Putamen (tissue), 1 donor: ENCODE results near the gene CSH1.
A peak's percentile ranks its signal among the peaks of the same experiment; 100 is the strongest.
"Not testable (repeated sequence)": the region's sequence is repeated elsewhere in the genome, so short reads cannot be mapped to it uniquely, and the experiment has no call there.

Source experiments
- DNase-seq: peaks from one replicate; pipeline ENCODE4 v3.0.0-alpha.2; 2016; ENCODE audit warnings: low spot score

Gene CSH1

GRCh38 chr17:63928966-63929695 lies 32.8 kb upstream of the CSH1 start:
- DNase-seq = no peak

GRCh38 chr17:63928172-63928666 lies 31.8 kb upstream of the CSH1 start:
- no peak for DNase-seq

- DNase-seq = no peak
Measured at GRCh38 chr17:63927464-63928171, 31.2 kb upstream of the CSH1 start.

GRCh38 chr17:63926164-63926563 lies 29.8 kb upstream of the CSH1 start:
- DNase-seq = no peak

- no peak for DNase-seq
Measured at GRCh38 chr17:63925615-63926014, 29.2 kb upstream of the CSH1 start.

- DNase-seq = not testable (repeated sequence)
Measured at GRCh38 chr17:63922402-63922801, 26.0 kb upstream of the CSH1 start.

- not testable (repeated sequence) for DNase-seq
Measured at GRCh38 chr17:63920779-63921178, 24.4 kb upstream of the CSH1 start.

- DNase-seq = not testable (repeated sequence)
Measured at GRCh38 chr17:63920050-63920449, 23.7 kb upstream of the CSH1 start.

GRCh38 chr17:63919311-63919723 lies 22.9 kb upstream of the CSH1 start:
- DNase-seq = peak; percentile 14

- not testable (repeated sequence) for DNase-seq
Measured at GRCh38 chr17:63918789-63919305, 22.5 kb upstream of the CSH1 start, which contains the start of gene GH1. Gene GH1, minus strand, starts transcription at chr17:63918839. Its CDS starts 63 bp downstream, at chr17:63918776.

- no peak for DNase-seq
Measured at GRCh38 chr17:63918305-63918704, 21.9 kb upstream of the CSH1 start.

GRCh38 chr17:63917646-63918045 lies 21.3 kb upstream of the CSH1 start:
- no peak for DNase-seq

- not testable (repeated sequence) for DNase-seq
Measured at GRCh38 chr17:63917206-63917605, 20.8 kb upstream of the CSH1 start.

GRCh38 chr17:63916566-63917185 lies 20.3 kb upstream of the CSH1 start:
- no peak for DNase-seq

GRCh38 chr17:63915753-63916152 lies 19.4 kb upstream of the CSH1 start:
- not testable (repeated sequence) for DNase-seq

- no peak for DNase-seq
Measured at GRCh38 chr17:63914471-63914870, 18.1 kb upstream of the CSH1 start.

- DNase-seq = no peak
Measured at GRCh38 chr17:63911657-63912100, 15.3 kb upstream of the CSH1 start.

- no peak for DNase-seq
Measured at GRCh38 chr17:63911041-63911635, 14.8 kb upstream of the CSH1 start, which contains the start of gene CSHL1. Gene CSHL1, minus strand, starts transcription at chr17:63911258. Its CDS starts 62 bp downstream, at chr17:63911196.

- no peak for DNase-seq
Measured at GRCh38 chr17:63910096-63910495, 13.7 kb upstream of the CSH1 start.

GRCh38 chr17:63909586-63909985 lies 13.2 kb upstream of the CSH1 start:
- not testable (repeated sequence) for DNase-seq

GRCh38 chr17:63907161-63907778 lies 10.9 kb upstream of the CSH1 start:
- DNase-seq = not testable (repeated sequence)
